ENCODE results near the gene PSMB8.

- TF ChIP-seq CTCF (conservative IDR thresholded peaks at IDR 0.05; ENCODE audit: low read depth, low read length) (peak; percentile 76), POLR2A (IDR thresholded peaks at IDR 0.05; ENCODE audit: low read depth, low read length) (no peak), MAZ (IDR thresholded peaks at IDR 0.05; ENCODE audit: borderline replicate concordance, low read depth, low read length) (no peak), RCOR1 (IDR thresholded peaks at IDR 0.05; ENCODE audit: insufficient replicate concordance, low read length) (no peak), MXI1 (IDR thresholded peaks at IDR 0.05; ENCODE audit: borderline replicate concordance, low read depth, low read length) (no peak), MAFK (IDR thresholded peaks at IDR 0.05; ENCODE audit: low read depth, low read length) (no peak), RAD21 (IDR thresholded peaks at IDR 0.05; ENCODE audit: low read length) (peak; percentile 77), NFE2L2 (IDR thresholded peaks at IDR 0.05; ENCODE audit: low read depth, low read length) (no peak), SMC3 (IDR thresholded peaks at IDR 0.05; ENCODE audit: low read depth, low read length) (peak; percentile 74), FOS (IDR thresholded peaks at IDR 0.05; ENCODE audit: low read depth, low read length) (no peak)
- TF ChIP-seq, protein P1, sequence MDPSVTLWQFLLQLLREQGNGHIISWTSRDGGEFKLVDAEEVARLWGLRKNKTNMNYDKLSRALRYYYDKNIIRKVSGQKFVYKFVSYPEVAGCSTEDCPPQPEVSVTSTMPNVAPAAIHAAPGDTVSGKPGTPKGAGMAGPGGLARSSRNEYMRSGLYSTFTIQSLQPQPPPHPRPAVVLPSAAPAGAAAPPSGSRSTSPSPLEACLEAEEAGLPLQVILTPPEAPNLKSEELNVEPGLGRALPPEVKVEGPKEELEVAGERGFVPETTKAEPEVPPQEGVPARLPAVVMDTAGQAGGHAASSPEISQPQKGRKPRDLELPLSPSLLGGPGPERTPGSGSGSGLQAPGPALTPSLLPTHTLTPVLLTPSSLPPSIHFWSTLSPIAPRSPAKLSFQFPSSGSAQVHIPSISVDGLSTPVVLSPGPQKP (IDR thresholded peaks at IDR 0.05; ENCODE audit: borderline replicate concordance, low read depth, low read length), result no peak
These were observed 41.9 kb upstream of the PSMB8 start for GRCh38 chr6:32885698-32886286.

All from IMR-90 (cell line).